ENCODE data around the gene CCDC57. TPM values are rescaled to one million over a fixed set of nuclear protein-coding genes. Genes with fewer than 3 reads are reported as not detected.

The CCDC57 gene
- total and polyA plus RNA-seq, 4 donors: 5.4 to 19.1 (median 11.7) TPM

DNA sequence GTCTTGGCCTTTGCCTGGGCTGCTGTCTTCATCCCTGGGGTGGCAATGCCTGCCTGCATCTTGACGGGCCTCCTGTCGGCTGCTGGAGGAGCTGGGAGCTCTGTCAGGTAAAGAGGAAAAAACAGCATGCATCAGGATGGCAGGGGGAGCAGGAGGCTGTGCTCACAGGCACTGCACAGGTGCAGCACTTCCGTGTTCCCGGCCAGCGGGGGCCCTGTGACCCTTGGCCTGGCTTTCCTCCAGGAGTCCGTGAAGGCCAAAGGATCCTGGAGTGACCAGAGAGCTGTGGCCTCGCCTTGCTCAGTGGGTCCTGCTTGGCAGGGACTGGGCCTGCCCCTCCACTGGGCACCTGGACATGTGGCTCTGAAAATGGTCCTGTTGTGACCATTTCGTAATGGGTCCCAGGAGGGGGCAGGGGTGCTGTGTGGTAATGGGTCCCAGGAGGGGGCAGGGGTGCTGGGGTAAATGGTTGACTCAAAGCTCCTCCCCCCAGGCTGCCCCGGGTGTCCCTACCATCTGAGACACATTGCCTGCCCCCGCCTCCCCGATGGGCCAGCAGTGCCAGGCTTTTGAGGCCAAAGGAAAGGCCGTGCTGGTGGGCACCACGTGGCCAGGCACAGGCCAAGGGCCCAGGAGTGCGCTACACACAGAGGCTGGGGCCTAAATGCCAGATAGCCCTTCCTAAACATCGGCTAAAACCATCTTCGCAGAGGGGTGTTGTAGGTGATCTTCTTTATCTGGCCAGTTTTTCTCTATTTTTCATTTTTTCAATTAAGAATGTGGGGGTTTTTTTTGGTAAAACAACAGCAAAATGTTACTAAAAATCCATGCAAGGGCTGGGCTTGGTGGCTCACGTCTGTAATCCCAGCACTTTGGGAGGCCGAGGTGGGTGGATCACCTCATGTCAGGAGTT is 110.6 kb downstream of the CCDC57 start:
- no peaks in the 10 kb centered on the region for H3K36me3 ChIP-seq (ENCODE audit: control insufficient read depth in 4 of 4, insufficient read depth in 3 of 4, low read depth in 1 of 4, low read length in 3 of 4)
- TF ChIP-seq, protein P1, sequence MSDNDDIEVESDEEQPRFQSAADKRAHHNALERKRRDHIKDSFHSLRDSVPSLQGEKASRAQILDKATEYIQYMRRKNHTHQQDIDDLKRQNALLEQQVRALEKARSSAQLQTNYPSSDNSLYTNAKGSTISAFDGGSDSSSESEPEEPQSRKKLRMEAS (IDR thresholded peaks at IDR 0.05): peak; percentile 88
- peak in 1 of 2 donors; percentile 58 for TF ChIP-seq RAD21 (IDR thresholded peaks at IDR 0.05)
- peak; percentile 64 for TF ChIP-seq YY1 (IDR thresholded peaks at IDR 0.05)
- peak; percentile 76 for TF ChIP-seq FOXA2 (IDR thresholded peaks at IDR 0.05)
- TF ChIP-seq, protein P2, sequence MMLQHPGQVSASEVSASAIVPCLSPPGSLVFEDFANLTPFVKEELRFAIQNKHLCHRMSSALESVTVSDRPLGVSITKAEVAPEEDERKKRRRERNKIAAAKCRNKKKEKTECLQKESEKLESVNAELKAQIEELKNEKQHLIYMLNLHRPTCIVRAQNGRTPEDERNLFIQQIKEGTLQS (IDR thresholded peaks at IDR 0.05): peak; percentile 59
- peak; percentile 92 to 97 for TF ChIP-seq RXRA (IDR thresholded peaks at IDR 0.05)
- TF ChIP-seq, protein P3, sequence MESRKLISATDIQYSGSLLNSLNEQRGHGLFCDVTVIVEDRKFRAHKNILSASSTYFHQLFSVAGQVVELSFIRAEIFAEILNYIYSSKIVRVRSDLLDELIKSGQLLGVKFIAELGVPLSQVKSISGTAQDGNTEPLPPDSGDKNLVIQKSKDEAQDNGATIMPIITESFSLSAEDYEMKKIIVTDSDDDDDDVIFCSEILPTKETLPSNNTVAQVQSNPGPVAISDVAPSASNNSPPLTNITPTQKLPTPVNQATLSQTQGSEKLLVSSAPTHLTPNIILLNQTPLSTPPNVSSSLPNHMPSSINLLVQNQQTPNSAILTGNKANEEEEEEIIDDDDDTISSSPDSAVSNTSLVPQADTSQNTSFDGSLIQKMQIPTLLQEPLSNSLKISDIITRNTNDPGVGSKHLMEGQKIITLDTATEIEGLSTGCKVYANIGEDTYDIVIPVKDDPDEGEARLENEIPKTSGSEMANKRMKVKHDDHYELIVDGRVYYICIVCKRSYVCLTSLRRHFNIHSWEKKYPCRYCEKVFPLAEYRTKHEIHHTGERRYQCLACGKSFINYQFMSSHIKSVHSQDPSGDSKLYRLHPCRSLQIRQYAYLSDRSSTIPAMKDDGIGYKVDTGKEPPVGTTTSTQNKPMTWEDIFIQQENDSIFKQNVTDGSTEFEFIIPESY (IDR thresholded peaks at IDR 0.05): peak; percentile 77
- TF ChIP-seq TAF1 (conservative IDR thresholded peaks at IDR 0.05): no peak
- TF ChIP-seq, protein P4, sequence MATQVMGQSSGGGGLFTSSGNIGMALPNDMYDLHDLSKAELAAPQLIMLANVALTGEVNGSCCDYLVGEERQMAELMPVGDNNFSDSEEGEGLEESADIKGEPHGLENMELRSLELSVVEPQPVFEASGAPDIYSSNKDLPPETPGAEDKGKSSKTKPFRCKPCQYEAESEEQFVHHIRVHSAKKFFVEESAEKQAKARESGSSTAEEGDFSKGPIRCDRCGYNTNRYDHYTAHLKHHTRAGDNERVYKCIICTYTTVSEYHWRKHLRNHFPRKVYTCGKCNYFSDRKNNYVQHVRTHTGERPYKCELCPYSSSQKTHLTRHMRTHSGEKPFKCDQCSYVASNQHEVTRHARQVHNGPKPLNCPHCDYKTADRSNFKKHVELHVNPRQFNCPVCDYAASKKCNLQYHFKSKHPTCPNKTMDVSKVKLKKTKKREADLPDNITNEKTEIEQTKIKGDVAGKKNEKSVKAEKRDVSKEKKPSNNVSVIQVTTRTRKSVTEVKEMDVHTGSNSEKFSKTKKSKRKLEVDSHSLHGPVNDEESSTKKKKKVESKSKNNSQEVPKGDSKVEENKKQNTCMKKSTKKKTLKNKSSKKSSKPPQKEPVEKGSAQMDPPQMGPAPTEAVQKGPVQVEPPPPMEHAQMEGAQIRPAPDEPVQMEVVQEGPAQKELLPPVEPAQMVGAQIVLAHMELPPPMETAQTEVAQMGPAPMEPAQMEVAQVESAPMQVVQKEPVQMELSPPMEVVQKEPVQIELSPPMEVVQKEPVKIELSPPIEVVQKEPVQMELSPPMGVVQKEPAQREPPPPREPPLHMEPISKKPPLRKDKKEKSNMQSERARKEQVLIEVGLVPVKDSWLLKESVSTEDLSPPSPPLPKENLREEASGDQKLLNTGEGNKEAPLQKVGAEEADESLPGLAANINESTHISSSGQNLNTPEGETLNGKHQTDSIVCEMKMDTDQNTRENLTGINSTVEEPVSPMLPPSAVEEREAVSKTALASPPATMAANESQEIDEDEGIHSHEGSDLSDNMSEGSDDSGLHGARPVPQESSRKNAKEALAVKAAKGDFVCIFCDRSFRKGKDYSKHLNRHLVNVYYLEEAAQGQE (IDR thresholded peaks at IDR 0.05): peak; percentile 67
- TF ChIP-seq NR2F2 (IDR thresholded peaks at IDR 0.05): peak; percentile 36
- TF ChIP-seq HNF4G (IDR thresholded peaks at IDR 0.05): peak; percentile 32
- TF ChIP-seq SP1 (IDR thresholded peaks at IDR 0.05): peak; percentile 92
- TF ChIP-seq JUND (IDR thresholded peaks at IDR 0.05): peak in 1 of 2 donors; percentile 82
- TF ChIP-seq, protein P5, sequence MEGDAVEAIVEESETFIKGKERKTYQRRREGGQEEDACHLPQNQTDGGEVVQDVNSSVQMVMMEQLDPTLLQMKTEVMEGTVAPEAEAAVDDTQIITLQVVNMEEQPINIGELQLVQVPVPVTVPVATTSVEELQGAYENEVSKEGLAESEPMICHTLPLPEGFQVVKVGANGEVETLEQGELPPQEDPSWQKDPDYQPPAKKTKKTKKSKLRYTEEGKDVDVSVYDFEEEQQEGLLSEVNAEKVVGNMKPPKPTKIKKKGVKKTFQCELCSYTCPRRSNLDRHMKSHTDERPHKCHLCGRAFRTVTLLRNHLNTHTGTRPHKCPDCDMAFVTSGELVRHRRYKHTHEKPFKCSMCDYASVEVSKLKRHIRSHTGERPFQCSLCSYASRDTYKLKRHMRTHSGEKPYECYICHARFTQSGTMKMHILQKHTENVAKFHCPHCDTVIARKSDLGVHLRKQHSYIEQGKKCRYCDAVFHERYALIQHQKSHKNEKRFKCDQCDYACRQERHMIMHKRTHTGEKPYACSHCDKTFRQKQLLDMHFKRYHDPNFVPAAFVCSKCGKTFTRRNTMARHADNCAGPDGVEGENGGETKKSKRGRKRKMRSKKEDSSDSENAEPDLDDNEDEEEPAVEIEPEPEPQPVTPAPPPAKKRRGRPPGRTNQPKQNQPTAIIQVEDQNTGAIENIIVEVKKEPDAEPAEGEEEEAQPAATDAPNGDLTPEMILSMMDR (IDR thresholded peaks at IDR 0.05; ENCODE audit: low read depth, low read length, missing input control): no peak
- TF ChIP-seq FOXA1 (IDR thresholded peaks at IDR 0.05): peak; percentile 44
- TF ChIP-seq EGR1 (IDR thresholded peaks at IDR 0.05; ENCODE audit: low read depth in 2 of 2): peak; percentile 62 to 67
- TF ChIP-seq GABPA (IDR thresholded peaks at IDR 0.05 in 1 of 2, conservative IDR thresholded peaks at IDR 0.05 in 1 of 2): peak in 1 of 2 donors; percentile 59
- peak; percentile 80 to 84 for TF ChIP-seq HNF4A (conservative IDR thresholded peaks at IDR 0.05)
- H3K4me3 ChIP-seq (ENCODE audit: low read depth in 1 of 3, low read length in 3 of 3): peak overlapping the region in 1 of 3 donors; percentile 2
- WGBS: 30% methylated on average over 18 of the region's 18 CpGs
- H3K27me3 ChIP-seq (ENCODE audit: control insufficient read depth in 4 of 4, insufficient read depth in 4 of 4, low read length in 3 of 4): no peaks in the 10 kb centered on the region
- peak overlapping the region; percentile 3 to 55 for H3K9ac ChIP-seq (ENCODE audit: low read depth in 1 of 2, low read length in 2 of 2)
- H3K9me3 ChIP-seq (ENCODE audit: control insufficient read depth in 4 of 4, low read length in 3 of 4): no peaks in the 10 kb centered on the region
- peak overlapping the region; percentile 96 to 98 for H3K27ac ChIP-seq (ENCODE audit: low read depth in 1 of 2, low read length in 2 of 2)
- peak; percentile 57 for DNase-seq (ENCODE audit: low spot score)
- peaks cover 37 to 84% (median 59%) of the 10 kb centered on the region in 4 donors for H3K4me1 ChIP-seq (ENCODE audit: control insufficient read depth in 4 of 4, insufficient read depth in 4 of 4, low read length in 3 of 4)

All from liver (tissue), 9 donors.